ENCODE results near the gene ARSA.
A peak's percentile ranks its signal among the peaks of the same experiment; 100 is the strongest.

The ARSA gene

GRCh38 chr22:50576806-50577696, 50.9 kb downstream of the ARSA start:
- no peak for DNase-seq

GRCh38 chr22:50576070-50576469, 51.9 kb downstream of the ARSA start:
- peak; percentile 62 for DNase-seq

- no peak for DNase-seq
These were observed 52.5 kb downstream of the ARSA start for GRCh38 chr22:50575426-50575941.
